K562 (cell line): ENCODE data around the gene SLC6A20. TPM values are rescaled to one million over a fixed set of nuclear protein-coding genes. Genes with fewer than 3 reads are reported as not detected.

ENCODE experiments used
- ATAC-seq: fragments of 200-7000 bp; cut with Tn5 transposase; 3 replicates; pipeline ENCODE4 v1.9.1; 2020; ENCODE audit warnings: moderate library complexity
- BruUV-seq: library from RNA; stranded (reverse); fragments of 400-500 nt; replicated peaks from 2 replicates; lab custom pipeline; 2021; lab: Mats Ljungman, UMichigan
- CTCF ChIA-PET: fragments of 300-600 bp; formaldehyde crosslinking; extraction: SDS; loops from one replicate; lab custom pipeline; 2021; ENCODE audit warnings: low intra/inter-chr PET ratio; lab: Yijun Ruan, JAX
- POLR2A ChIA-PET: fragments of 300-600, 350-650 bp; sonication (Branson Sonifier 250); formaldehyde crosslinking; extraction: SDS; loops from one replicate; lab custom pipeline; 2021; ENCODE audit warnings: antibody characterized with exemption, inconsistent platforms; lab: Yijun Ruan, JAX
- DNase-seq, 4 experiments: peaks; one replicate each; pipeline versions ENCODE4 v3.0.0 to v3.0.0-alpha.2; 2011 to 2018; ENCODE audit warnings: low spot score in 3 of 4, mixed read lengths in 3 of 4; ENCODE audit errors: extremely low read depth in 1 of 4
- FAIRE-seq: peaks from 2 replicates; lab custom pipeline; 2011; peaks lifted over from hg19 to GRCh38; lab: Jason Lieb, UNC
- H2AFZ ChIP-seq: 2 replicates; pipeline ENCODE4 v1.6.0; 2011; ENCODE audit warnings: low read depth, low read length, control low read depth, inconsistent platforms
- H3K27ac ChIP-seq: fragments of 200-600 bp; 3 replicates; pipeline ENCODE4 v1.8.0; 2011; ENCODE audit warnings: low read depth, mild to moderate bottlenecking, control low read depth, inconsistent platforms, low read length, moderate library complexity, mixed read lengths; ENCODE audit errors: extremely low read depth
- H3K27me3 ChIP-seq, 2 experiments: fragments of 300-600 bp in 1 of 2; 2 replicates in 1 of 2; 3 replicates in 1 of 2; pipeline versions ENCODE4 v1.6.0 to v1.8.0; 2011; ENCODE audit warnings: inconsistent platforms in 2 of 2, low read length in 2 of 2, mild to moderate bottlenecking in 1 of 2, mixed read lengths in 1 of 2, moderate library complexity in 1 of 2; ENCODE audit not compliant: control insufficient read depth in 2 of 2, insufficient read depth in 2 of 2
- H3K36me3 ChIP-seq: fragments of 300-600 bp; 3 replicates; pipeline ENCODE4 v1.8.0; 2011; ENCODE audit warnings: mild to moderate bottlenecking, low read length, inconsistent platforms; ENCODE audit not compliant: control insufficient read depth, insufficient read depth
- H3K4me1 ChIP-seq, 2 experiments: fragments of 200-600 bp in 1 of 2; replicated peaks in 1 of 2; 2 replicates in 1 of 2; 3 replicates in 1 of 2; pipeline versions ENCODE4 v1.5.1 to v1.8.0; 2011; ENCODE audit warnings: inconsistent platforms in 2 of 2, low read length in 2 of 2, mild to moderate bottlenecking in 1 of 2, mixed read lengths in 1 of 2, moderate library complexity in 1 of 2; ENCODE audit not compliant: control insufficient read depth in 2 of 2, insufficient read depth in 2 of 2
- H3K4me2 ChIP-seq: 2 replicates; pipeline ENCODE4 v1.6.1; 2011; ENCODE audit warnings: low read length, control low read depth, inconsistent platforms, mixed read lengths; ENCODE audit not compliant: insufficient read depth
- H3K4me3 ChIP-seq: fragments of 200-600 bp; sonication (generic), shearing (Covaris generic); 2 replicates; pipeline ENCODE4 v1.5.1; 2016; ENCODE audit warnings: control low read depth, inconsistent platforms
- H3K79me2 ChIP-seq: fragments of 200-600 bp; 3 replicates; pipeline ENCODE4 v1.8.0; 2011; ENCODE audit warnings: low read length, inconsistent platforms; ENCODE audit not compliant: control insufficient read depth, insufficient read depth
- H3K9ac ChIP-seq, 2 experiments: 2 replicates each; pipeline versions ENCODE4 v1.6.0 to v1.6.1; 2011; ENCODE audit warnings: low read depth in 2 of 2, low read length in 2 of 2, control low read depth in 1 of 2, inconsistent platforms in 1 of 2, mild to moderate bottlenecking in 1 of 2, mixed read lengths in 1 of 2; ENCODE audit not compliant: insufficient read depth in 1 of 2
- H3K9me1 ChIP-seq: one replicate; pipeline ENCODE4 v1.6.0; 2011; ENCODE audit warnings: inconsistent platforms, mild to moderate bottlenecking, low read length, moderate library complexity; ENCODE audit not compliant: control insufficient read depth, insufficient read depth
- H3K9me3 ChIP-seq: replicated peaks from 2 replicates; pipeline ENCODE4 v1.5.1; 2011; ENCODE audit warnings: low read depth, low read length, inconsistent platforms; ENCODE audit not compliant: control insufficient read depth, insufficient read depth
- H4K20me1 ChIP-seq: replicated peaks from 2 replicates; pipeline ENCODE4 v1.6.1; 2011; ENCODE audit warnings: low read length, inconsistent platforms, mixed read lengths; ENCODE audit not compliant: control insufficient read depth, insufficient read depth
- CAMTA2 ChIP-seq: fragments of 250-450 bp; sonication (Bioruptor Pico); conservative IDR thresholded peaks from 2 replicates; pipeline ENCODE4 v1.5.1; 2022
- DEAF1 ChIP-seq: fragments of 450-650 bp; formaldehyde crosslinking; IDR thresholded peaks from 2 replicates; pipeline ENCODE4 v1.4.0; 2020; ENCODE audit warnings: mild to moderate bottlenecking, moderate library complexity
- HNRNPL ChIP-seq: fragments of 200-400 bp; formaldehyde crosslinking; IDR thresholded peaks from 2 replicates; pipeline ENCODE4 v1.6.1; 2017; ENCODE audit warnings: low read depth, mild to moderate bottlenecking, low read length
- PCBP2 ChIP-seq: fragments of 200-400 bp; formaldehyde crosslinking; IDR thresholded peaks from 2 replicates; pipeline ENCODE4 v1.6.1; 2018; ENCODE audit warnings: low read length, low read depth, mild to moderate bottlenecking, moderate library complexity; ENCODE audit not compliant: poor library complexity, severe bottlenecking
- PRPF4 ChIP-seq: fragments of 200-400 bp; formaldehyde crosslinking; IDR thresholded peaks from one replicate; pipeline ENCODE4 v1.6.1; 2017; ENCODE audit warnings: low read length, low read depth, mild to moderate bottlenecking; ENCODE audit not compliant: insufficient read depth, poor library complexity, severe bottlenecking
- TAL1 ChIP-seq: fragments of 450-650 bp; IDR thresholded peaks from 2 replicates; pipeline ENCODE4 v1.6.1; 2016; ENCODE audit warnings: mild to moderate bottlenecking
- ZKSCAN8 ChIP-seq: fragments of 200-800 bp; sonication (Bioruptor generic); IDR thresholded peaks from 2 replicates; pipeline ENCODE4 v1.6.1; 2016; ENCODE audit warnings: missing genetic modification characterization, missing compliant biosample characterization
- ZNF217 ChIP-seq: sonication (generic); formaldehyde crosslinking; IDR thresholded peaks from 2 replicates; pipeline ENCODE4 v1.8.0; 2022; ENCODE audit warnings: mild to moderate bottlenecking, missing genetic modification reagents
- ZNF551 ChIP-seq: fragments of 250-450 bp; sonication (Bioruptor Pico); IDR thresholded peaks from 2 replicates; pipeline ENCODE4 v1.5.0; 2021; ENCODE audit warnings: mild to moderate bottlenecking, moderate library complexity
- ZNF707 ChIP-seq: fragments of 250-450 bp; sonication (Bioruptor Pico); conservative IDR thresholded peaks from 2 replicates; pipeline ENCODE4 v1.8.0; 2022; ENCODE audit warnings: inconsistent platforms, mild to moderate bottlenecking, moderate library complexity
- WGBS: fragments of 100-300 bp; shearing (Covaris generic); methylation state at CpG from one replicate; pipeline ENCODE4 v1.1.6; 2016; ENCODE audit warnings: low coverage, mixed read lengths; ENCODE audit not compliant: insufficient coverage; ENCODE audit errors: missing lambda C conversion rate; 5-methylcytosine and 5-hydroxymethylcytosine counted together
- in situ Hi-C: fragments of 300-500 bp; cut with MboI; formaldehyde crosslinking; loops from 4 replicates; pipeline ENCODE4 v1.15.0; 2018; ENCODE audit warnings: inconsistent platforms, mixed read lengths
- intact Hi-C: fragments of 100-400 bp; cut with micrococcal nuclease; formaldehyde crosslinking; loops from 2 replicates; pipeline ENCODE4 v1.14.2; 2022
- polyA plus RNA-seq, 8 experiments: library from polyadenylated mRNA; depleted of rRNA in 4 of 8; stranded (reverse) in 5 of 8; unstranded in 3 of 8; fragments of >200 nt; fragmentation: Nextera tagmentation in 2 of 8; fragmentation: Illumina TruSeq in 1 of 8; extraction: Ambion mirVana in 2 of 8; extraction: Trizol in 1 of 8; gene quantifications; 2 replicates each; pipeline versions ENCODE4 v1.2.1 to v1.2.3, GENCODE V29; 2011 to 2014; ENCODE audit warnings: inconsistent platforms in 1 of 8, missing spikeins in 1 of 8
- total RNA-seq, 7 experiments: library from RNA; depleted of rRNA in 6 of 7; stranded (reverse); fragments of >200 nt in 6 of 7; fragmentation: Illumina TruSeq in 2 of 7; extraction: Trizol in 2 of 7; gene quantifications; 2 replicates each; pipeline versions ENCODE4 v1.2.1 to v1.2.3, GENCODE V29; 2011 to 2021; ENCODE audit warnings: low replicate concordance in 1 of 7
- TF ChIP-seq, protein P1 (sequence below): fragments of 200-800 bp; sonication (Bioruptor generic); IDR thresholded peaks from 2 replicates; pipeline ENCODE4 v1.6.1; 2016; ENCODE audit warnings: missing genetic modification characterization, missing compliant biosample characterization

Gene SLC6A20
- total and polyA plus RNA-seq, 9 of the 15 experiments (the other 6 are each of a cell fraction or from before 2014, with no cell fraction given), result not detected

DNA sequence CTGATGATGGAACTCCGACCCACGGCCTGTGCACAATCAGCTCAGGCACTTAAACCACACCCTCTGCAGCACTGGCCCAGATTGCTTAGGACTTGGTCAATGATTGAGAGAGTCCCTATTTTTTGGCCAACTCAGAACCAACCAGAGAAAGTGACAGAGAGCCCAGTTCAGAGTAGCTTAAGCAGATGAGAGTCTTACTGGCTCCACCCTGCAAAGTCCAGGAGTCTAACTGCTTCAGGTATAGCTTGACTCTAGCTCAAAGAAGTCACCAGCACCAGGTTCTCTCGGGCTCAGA, 20.1 kb downstream of the SLC6A20 start (continued):
- TF ChIP-seq CAMTA2 (CRISPR knock-in tag), result no peak
- TF ChIP-seq, all 486 proteins: peak for 0

GRCh38 chr3:45775571-45776300, 20.6 kb downstream of the SLC6A20 start:
- Histone ChIP-seq H3K4me1 (peaks cover 0 to 9% of the 10 kb centered on the region in 2 experiments; a peak in 1 of 5 replicates), H4K20me1 (no peaks in the 10 kb centered on the region; the same call in 1 of the 2 replicates), H3K9ac (no peak overlapping the region), H3K79me2 (no peaks in the 10 kb centered on the region), H3K4me2 (no peak overlapping the region), H2AFZ (no peak overlapping the region), H3K9me1 (no peaks in the 10 kb centered on the region), H3K9me3 (no peaks in the 10 kb centered on the region), H3K36me3 (no peaks in the 10 kb centered on the region), H3K4me3 (no peak overlapping the region), H3K27me3 (peaks cover 47 to 84% of the 10 kb centered on the region in 2 experiments), H3K27ac (no peak overlapping the region)
- ATAC-seq (no peak), FAIRE-seq (no peak), DNase-seq (no peak)
- 2% methylated on average over 17 of the region's 17 CpGs for WGBS
- in situ Hi-C loops (no loop called here), intact Hi-C loops (no loop called here)
- ChIA-PET POLR2A (interaction anchor here (0.8 to 1.0 kb wide), 2 partner anchors 12 to 13 kb away, joined by 3 to 4 read pairs; no protein-coding TSS in a partner anchor), CTCF (no interaction called here)
- BruUV-seq, result no TSS peak
- TF ChIP-seq ZKSCAN8, result no peak
- TF ChIP-seq TAL1, result no peak
- no peak for TF ChIP-seq HNRNPL
- TF ChIP-seq ZNF217 (CRISPR knock-in tag), result no peak
- TF ChIP-seq PCBP2, result no peak
- no peak for TF ChIP-seq PRPF4
- TF ChIP-seq ZNF551 (CRISPR knock-in tag), result no peak
- TF ChIP-seq, protein P1, sequence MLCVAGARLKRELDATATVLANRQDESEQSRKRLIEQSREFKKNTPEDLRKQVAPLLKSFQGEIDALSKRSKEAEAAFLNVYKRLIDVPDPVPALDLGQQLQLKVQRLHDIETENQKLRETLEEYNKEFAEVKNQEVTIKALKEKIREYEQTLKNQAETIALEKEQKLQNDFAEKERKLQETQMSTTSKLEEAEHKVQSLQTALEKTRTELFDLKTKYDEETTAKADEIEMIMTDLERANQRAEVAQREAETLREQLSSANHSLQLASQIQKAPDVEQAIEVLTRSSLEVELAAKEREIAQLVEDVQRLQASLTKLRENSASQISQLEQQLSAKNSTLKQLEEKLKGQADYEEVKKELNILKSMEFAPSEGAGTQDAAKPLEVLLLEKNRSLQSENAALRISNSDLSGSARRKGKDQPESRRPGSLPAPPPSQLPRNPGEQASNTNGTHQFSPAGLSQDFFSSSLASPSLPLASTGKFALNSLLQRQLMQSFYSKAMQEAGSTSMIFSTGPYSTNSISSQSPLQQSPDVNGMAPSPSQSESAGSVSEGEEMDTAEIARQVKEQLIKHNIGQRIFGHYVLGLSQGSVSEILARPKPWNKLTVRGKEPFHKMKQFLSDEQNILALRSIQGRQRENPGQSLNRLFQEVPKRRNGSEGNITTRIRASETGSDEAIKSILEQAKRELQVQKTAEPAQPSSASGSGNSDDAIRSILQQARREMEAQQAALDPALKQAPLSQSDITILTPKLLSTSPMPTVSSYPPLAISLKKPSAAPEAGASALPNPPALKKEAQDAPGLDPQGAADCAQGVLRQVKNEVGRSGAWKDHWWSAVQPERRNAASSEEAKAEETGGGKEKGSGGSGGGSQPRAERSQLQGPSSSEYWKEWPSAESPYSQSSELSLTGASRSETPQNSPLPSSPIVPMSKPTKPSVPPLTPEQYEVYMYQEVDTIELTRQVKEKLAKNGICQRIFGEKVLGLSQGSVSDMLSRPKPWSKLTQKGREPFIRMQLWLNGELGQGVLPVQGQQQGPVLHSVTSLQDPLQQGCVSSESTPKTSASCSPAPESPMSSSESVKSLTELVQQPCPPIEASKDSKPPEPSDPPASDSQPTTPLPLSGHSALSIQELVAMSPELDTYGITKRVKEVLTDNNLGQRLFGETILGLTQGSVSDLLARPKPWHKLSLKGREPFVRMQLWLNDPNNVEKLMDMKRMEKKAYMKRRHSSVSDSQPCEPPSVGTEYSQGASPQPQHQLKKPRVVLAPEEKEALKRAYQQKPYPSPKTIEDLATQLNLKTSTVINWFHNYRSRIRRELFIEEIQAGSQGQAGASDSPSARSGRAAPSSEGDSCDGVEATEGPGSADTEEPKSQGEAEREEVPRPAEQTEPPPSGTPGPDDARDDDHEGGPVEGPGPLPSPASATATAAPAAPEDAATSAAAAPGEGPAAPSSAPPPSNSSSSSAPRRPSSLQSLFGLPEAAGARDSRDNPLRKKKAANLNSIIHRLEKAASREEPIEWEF, result no peak
- TF ChIP-seq DEAF1 (CRISPR knock-in tag), result no peak
- no peak for TF ChIP-seq ZNF707 (CRISPR knock-in tag)
